Measurements from ENCODE around the gene NAALADL2.

DNA sequence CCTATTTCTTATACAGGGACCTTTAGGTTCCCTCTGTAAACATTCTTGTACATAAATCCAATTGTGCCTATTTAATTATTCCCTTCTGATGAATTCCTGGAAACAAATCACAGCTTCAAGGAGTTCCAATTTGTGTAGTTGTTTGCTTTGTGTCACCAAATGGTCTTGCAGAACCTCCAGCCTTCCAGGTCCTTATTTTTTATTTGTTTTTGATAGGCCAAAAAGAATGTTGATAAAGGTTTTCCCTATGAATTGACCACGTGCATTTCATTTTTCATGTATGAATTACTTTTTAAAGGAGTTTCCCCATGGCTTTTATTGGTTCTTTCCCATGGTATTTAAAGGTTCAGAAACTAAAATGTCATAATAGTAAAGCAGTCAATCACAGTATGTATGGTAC is 243.0 kb downstream of the NAALADL2 start:
- TF ChIP-seq CHD1 (IDR thresholded peaks at IDR 0.05; ENCODE audit: low read depth, low read length) (no peak), EZH2 (IDR thresholded peaks at IDR 0.05; ENCODE audit: low read depth, low read length, severe bottlenecking) (no peak), EP300 (IDR thresholded peaks at IDR 0.05; ENCODE audit: borderline replicate concordance in 1 of 2, low read depth in 2 of 2, low read length in 2 of 2) (no peak), RAD21 (IDR thresholded peaks at IDR 0.05 in 1 of 2, conservative IDR thresholded peaks at IDR 0.05 in 1 of 2; ENCODE audit: low read depth in 2 of 2, low read length in 2 of 2) (no peak), POLR2A (IDR thresholded peaks at IDR 0.05; ENCODE audit: control extremely low read depth in 1 of 2, low read depth in 2 of 2, low read length in 2 of 2) (no peak), TEAD4 (IDR thresholded peaks at IDR 0.05; ENCODE audit: low read depth, low read length) (no peak), HDAC2 (IDR thresholded peaks at IDR 0.05; ENCODE audit: borderline replicate concordance in 1 of 2, low read depth in 2 of 2, low read length in 2 of 2) (no peak), PHF8 (conservative IDR thresholded peaks at IDR 0.05; ENCODE audit: low read depth, low read length) (no peak), POLR2AphosphoS5 (IDR thresholded peaks at IDR 0.05; ENCODE audit: low read depth, low read length) (no peak)
- TF ChIP-seq, protein P1, sequence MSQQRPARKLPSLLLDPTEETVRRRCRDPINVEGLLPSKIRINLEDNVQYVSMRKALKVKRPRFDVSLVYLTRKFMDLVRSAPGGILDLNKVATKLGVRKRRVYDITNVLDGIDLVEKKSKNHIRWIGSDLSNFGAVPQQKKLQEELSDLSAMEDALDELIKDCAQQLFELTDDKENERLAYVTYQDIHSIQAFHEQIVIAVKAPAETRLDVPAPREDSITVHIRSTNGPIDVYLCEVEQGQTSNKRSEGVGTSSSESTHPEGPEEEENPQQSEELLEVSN (IDR thresholded peaks at IDR 0.05) = no peak
- TF ChIP-seq, protein P2, sequence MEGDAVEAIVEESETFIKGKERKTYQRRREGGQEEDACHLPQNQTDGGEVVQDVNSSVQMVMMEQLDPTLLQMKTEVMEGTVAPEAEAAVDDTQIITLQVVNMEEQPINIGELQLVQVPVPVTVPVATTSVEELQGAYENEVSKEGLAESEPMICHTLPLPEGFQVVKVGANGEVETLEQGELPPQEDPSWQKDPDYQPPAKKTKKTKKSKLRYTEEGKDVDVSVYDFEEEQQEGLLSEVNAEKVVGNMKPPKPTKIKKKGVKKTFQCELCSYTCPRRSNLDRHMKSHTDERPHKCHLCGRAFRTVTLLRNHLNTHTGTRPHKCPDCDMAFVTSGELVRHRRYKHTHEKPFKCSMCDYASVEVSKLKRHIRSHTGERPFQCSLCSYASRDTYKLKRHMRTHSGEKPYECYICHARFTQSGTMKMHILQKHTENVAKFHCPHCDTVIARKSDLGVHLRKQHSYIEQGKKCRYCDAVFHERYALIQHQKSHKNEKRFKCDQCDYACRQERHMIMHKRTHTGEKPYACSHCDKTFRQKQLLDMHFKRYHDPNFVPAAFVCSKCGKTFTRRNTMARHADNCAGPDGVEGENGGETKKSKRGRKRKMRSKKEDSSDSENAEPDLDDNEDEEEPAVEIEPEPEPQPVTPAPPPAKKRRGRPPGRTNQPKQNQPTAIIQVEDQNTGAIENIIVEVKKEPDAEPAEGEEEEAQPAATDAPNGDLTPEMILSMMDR (IDR thresholded peaks at IDR 0.05; ENCODE audit: control extremely low read depth in 1 of 3, insufficient read depth in 1 of 3, low read depth in 1 of 3, low read length in 3 of 3) = no peak
- TF ChIP-seq, protein P3, sequence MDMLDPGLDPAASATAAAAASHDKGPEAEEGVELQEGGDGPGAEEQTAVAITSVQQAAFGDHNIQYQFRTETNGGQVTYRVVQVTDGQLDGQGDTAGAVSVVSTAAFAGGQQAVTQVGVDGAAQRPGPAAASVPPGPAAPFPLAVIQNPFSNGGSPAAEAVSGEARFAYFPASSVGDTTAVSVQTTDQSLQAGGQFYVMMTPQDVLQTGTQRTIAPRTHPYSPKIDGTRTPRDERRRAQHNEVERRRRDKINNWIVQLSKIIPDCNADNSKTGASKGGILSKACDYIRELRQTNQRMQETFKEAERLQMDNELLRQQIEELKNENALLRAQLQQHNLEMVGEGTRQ (IDR thresholded peaks at IDR 0.05; ENCODE audit: low read length) = no peak
